ENCODE data around the gene SUSD6.
"Not testable (repeated sequence)": the region's sequence is repeated elsewhere in the genome, so short reads cannot be mapped to it uniquely, and the experiment has no call there.

Gene SUSD6

DNA sequence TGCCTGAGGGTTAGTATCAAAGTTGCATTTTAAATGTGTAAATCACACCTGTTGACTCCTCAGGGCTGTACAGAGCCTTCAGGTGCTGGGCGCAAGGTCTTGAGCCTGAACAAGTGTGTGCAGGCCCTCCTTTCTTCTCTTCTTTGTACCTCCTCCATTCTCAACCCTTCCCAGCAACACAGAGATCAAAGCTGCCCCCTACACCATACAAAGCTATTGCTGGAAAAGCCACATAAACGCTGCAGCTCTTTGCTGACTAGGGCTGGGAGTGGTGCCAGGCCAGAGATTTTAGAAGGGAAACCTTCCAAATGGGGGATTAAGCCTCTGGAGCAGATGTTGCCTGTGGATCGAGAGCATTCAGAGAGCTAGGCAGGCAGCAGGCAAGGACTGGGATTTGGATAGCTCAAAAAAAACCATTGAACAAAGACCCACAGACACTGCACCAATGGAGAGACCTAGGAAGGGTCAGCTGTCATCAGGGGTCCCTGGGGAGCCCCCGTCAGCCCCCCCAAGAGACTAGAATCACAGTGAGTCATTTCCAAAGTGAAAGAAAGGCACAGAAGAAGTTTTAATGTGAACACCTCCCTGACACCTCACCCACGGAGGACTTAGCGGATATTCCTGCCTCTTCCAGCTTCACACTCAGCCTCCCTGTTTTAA lies 18.2 kb upstream of the SUSD6 start:
- peak; percentile 74 for DNase-seq

DNA sequence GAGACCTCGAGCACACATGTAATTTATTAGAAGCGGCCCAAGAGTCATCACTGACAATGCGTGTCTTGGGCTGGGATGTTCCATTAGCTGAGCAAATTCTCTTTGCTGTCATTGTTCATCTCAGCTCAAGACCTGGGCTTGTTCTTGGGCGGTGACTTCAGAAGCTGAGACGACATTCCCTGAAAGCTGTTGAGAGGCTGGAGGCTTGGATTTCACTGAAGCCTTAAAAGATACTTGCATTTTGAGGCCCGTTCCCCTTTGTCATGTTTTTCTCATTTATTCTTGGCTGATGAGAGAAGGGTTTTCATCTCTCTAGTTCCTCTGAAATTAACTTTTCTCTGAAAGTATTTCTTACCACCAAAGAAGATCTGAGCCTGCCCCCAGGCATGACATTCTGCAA lies 16.6 kb upstream of the SUSD6 start:
- no peak for DNase-seq

DNA sequence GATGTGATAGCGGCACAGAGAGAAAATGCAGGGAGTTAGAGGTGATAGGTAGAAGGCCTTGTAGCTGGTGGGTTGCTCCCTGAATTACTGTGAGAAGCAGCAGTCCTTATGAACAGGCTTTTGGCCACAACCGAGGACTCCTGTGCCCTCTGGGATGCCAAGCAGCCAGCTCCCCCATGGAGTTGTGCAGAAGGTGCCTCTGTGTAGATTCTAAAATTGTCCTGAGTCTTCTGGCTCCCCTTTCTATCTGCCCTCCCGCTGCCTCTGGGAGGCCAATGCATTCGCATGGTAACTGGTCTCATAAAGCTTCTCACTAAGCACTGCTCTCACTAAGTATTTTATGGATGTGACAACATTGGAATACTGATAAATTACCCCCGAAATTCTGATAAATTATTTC lies 16.1 kb upstream of the SUSD6 start:
- no peak for DNase-seq

DNA sequence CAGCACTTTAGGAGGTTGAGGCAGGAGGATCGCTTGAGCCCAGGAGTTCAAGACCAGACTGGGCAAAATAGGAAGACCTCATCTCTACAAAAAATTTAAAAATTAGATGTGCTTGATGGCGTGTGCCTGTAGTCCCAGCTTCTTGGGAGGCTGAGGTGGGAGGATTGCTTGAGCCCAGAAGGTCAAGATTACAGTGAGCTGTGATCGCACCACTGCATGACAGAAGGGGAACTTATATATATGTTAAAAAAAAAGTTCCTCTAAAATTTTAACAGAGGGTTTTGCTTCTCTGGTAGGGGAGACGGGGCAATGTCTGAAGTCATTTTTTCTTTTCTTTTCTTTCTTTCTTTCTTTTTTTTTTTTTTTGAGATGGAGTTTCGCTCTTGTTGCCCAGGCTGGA lies 12.0 kb upstream of the SUSD6 start:
- DNase-seq = not testable (repeated sequence)

DNA sequence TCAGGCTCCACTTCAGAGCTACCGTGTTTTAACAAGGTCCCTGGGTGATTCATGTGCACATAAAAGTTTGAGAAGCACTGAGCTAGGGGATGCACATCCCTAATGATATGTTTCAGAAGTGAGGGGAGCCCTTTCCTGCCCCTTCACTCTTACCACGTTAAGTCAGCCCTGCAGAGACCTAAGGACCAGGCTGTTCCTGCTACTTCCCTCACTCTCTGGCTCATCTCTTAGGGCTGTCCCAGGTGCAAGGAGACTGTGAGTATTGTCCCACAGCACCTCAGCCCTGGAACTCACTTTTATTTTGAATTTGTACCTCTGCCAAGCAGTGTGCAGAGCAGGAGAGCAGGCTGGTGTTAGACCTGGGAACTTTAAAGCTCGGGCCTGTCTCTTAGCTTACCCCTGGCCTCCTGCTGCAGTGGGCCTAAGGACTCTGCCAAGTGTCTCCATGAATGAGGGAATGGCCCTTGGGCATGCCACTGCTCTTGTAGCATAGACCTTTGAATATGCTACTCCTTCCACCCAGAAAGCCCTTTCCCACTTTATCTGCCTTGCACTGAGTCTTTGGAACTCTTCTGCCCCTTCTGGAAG lies 11.0 kb upstream of the SUSD6 start:
- no peak for DNase-seq

DNA sequence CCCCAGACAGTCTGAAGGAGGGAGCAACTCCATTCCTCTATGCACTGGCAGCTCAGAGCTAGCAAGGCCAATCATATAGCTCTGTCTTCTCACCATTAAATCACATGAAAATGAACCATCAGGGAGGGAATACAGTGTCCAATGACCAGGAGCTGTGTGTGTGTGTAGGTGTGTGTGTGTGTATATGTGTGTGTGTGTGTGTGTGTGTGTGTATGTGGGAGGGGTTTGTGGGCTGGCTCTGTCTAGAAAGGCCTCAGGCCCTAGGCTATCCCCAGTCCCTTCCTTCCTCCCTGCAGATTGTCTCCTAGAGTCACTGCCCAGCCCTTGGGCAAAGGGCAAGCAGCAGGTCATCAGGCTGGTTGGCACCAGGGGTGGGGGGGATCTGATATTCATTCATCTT lies 5.7 kb upstream of the SUSD6 start:
- no peak for DNase-seq

DNA sequence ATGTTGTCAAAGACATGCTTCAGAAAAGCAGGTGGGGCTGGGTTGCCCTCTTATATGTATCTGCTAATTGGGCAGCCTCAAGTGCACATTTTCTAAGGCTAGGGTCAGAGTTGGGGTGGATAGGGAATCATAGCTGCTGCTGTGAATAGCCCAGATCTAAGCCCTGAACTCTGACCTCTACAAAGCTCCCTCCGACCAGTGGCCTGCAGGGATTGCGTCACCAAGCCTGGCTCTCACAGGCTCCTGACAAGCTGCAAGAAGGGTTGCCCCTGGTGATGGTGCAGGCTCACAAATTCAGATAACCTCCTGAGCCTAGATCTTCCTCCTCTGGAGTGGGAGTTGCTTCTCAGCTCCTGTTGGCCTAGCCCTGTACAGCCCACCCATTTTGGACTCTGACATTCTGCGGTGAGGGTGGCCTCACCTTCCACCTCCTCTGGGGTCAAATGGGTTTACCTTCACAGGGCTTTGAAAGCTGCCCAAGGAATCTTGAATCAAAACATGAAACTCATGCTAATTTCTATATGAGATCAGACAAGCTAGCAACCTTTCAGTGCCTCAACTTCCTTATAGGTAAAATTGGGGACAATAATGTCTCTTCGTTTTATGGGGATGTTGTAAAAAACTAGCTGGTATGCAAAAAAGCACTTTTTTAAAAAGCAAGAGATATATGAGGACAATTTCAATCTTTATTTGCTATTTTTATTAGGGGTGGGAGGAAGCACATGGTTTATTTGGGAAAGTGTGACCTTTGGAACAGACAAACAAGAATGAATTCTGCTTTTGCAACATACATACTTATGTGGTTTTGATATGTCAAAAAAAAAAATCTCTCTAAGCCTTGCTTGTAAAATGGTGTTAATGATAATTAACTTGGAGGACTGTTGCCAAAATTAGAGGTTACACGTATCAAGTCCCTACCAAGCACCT lies 4.9 kb upstream of the SUSD6 start:
- DNase-seq = no peak

DNA sequence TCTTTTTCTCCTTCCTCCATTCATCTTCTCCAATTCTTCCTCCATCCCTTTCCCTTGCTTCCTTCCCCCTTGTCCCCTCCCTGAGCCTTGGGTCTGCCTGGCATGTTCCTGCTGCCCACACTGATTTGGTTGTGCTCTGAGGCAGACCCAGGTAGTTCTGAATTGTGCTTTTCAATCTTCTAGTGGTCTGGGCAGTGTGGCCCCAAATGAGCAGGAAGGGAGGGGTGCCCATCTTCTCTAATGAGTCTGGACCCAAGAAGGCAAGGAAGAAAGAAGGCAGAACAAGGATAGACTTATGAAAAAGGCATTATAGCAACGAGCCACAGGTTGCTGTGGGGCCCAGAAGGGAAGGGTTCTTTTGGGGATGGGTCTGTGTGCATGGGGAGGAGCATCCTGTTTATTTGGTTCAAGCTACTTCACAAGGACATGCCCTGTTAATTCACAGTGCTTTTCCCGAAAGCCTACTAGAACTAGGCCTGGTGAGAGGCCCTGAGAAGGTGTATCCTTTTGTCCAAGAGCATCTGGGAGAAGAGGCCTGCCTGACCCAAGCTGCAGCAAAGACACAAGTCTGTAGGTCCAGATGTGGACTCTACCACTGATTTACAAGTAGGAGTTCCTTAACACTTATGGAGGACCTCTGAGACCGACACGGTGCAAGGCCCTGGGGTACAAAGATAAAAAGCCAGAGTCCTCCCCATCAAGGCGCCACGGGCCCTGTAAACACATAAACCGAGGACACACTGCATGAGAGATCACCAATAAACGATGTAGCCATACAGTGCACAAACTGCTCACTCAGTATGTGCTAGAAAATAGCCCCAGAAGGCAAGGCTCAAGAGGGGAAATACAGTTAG lies 1.1 kb upstream of the SUSD6 start:
- no peak for DNase-seq

DNA sequence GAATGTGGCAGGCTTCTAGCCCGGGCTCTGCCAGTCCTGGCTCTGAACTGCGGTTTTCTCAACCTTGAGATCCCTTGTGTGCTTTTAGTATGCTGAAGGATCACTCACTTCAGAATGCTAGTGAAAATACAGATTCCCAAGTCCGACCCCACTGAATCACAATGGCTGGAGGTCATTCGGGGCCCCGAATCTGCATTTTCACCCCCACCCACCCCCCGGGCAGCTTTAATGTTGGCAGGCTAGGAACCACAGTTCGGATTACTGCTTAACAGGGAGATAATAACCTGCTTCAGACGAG lies 573 bp upstream of the SUSD6 start:
- no peak for DNase-seq

DNA sequence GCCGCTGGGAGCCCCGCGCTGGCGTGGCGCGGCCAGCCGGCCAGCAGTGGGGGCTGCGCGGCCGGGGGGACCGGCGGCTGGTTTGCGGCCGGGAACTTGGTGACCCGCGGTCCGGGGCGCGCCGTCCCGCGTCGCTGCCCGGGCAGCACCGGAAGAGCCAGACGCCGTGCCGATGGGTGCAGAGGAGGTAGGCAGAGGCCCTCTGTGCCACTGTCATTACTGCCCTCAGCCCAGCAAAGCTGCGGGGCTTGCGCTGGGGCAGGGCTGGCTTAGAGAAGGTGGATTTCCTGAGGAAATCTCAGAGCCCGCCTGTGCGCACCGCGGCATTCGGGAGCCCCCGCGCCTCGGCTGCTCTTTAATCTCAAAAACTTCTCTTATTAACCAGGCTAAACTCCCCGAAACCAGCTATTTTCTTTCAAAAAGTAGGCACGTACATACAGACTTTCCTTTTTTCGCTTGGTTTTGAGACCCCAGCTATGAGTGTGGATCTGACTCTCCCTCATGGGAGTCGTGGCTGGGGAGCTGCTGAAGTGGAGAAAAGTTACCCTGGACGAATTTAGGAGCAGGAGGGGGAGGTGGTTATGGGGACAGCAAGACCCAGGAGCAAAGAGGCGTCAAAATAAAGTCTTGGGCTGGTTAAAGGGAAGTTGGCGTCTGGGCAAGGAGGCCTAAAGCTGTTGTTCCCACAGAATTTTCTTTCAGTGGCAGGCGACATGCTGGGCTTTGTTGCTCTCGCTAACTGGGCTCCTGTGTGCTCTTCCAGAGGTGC lies 802 bp downstream of the SUSD6 start:
- DNase-seq = no peak

DNA sequence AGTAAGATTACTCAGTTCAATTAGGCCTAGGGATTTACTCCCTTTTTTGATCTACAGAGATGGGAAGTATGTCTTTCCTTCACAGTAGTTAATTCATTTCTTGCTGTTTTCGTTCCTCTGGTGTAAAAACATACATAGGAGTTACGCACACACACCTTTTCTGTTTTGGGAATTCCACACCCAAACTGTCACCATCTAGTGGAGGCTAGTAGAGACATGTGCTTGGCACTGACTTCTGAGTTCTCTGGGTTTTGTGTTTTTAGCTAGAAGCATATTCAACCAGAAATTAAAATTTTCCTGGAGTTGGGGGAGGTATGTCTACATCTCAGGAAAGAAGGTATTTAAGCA lies 1.4 kb downstream of the SUSD6 start:
- DNase-seq = no peak

DNA sequence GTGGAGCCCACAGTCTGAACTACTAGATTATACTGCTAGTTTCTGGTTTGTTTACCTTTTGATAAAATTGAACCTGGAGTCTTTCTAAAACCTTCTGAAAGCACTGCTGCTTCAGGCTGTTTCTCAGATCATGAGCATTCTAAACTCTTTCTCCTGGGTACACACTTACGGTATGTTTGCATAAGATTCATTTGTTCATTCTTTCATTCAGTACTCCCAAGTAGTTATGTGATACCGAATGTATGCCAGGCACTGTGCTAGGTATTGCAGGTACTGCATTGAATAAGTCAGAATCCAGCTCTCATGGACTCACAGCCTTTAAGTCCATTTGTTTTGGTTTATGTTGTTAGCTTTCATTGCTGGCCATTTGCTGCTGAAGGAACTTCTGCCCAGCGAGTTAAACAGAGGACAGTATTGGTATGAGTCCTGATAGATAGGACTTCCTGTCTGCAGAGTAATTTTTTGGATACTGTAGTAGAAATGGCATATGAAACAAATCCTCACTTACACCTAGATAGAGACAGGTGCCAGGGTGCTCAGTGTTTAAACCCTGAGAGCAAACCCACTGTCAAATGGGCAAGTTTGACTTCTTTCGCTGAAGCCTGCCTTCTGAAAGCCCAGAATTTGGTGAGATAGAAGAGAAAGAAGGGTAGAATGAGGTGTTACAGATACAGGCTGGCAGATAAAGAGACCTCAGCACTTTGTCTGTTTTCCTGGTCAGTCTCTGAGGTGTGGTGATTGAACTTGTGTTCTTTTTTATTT lies 2.1 kb downstream of the SUSD6 start:
- DNase-seq = no peak

DNA sequence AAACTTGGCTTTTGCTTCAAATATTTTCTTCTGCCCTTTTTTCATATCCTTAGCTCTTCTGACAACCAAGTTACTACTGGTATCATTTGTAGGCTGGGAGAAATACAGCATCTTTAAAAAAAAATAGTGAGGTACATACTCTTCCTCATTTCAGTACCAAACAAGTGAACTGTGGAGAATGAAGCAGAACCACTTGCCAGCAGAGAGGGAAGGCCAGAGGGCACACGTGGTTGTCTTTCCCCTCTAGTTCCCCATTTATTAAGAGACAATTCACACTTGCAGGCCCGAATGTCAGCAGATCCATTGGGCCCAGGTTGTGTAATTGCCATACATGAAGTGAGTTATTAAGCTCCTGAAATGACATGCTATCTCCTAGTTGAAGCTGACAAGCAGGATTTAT lies 3.2 kb downstream of the SUSD6 start:
- no peak for DNase-seq

DNA sequence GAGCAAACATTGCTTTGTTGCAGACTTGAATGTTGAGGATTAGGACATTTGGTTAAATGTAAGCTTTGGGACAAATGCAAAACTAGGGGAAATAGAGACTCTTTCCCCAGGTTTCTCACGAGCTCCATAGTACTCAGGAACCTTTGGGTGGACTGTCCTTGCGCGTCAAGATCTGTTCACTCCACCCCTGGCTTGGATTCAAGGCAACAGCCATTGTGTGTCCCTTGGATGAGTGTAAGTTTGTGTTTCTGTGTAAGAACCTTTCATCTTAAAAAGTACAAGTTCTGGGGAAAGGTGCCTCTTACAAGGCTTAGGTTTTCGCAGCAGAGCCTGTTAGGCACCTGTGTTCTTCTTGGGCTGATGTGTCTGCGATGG lies 3.7 kb downstream of the SUSD6 start:
- DNase-seq = no peak

DNA sequence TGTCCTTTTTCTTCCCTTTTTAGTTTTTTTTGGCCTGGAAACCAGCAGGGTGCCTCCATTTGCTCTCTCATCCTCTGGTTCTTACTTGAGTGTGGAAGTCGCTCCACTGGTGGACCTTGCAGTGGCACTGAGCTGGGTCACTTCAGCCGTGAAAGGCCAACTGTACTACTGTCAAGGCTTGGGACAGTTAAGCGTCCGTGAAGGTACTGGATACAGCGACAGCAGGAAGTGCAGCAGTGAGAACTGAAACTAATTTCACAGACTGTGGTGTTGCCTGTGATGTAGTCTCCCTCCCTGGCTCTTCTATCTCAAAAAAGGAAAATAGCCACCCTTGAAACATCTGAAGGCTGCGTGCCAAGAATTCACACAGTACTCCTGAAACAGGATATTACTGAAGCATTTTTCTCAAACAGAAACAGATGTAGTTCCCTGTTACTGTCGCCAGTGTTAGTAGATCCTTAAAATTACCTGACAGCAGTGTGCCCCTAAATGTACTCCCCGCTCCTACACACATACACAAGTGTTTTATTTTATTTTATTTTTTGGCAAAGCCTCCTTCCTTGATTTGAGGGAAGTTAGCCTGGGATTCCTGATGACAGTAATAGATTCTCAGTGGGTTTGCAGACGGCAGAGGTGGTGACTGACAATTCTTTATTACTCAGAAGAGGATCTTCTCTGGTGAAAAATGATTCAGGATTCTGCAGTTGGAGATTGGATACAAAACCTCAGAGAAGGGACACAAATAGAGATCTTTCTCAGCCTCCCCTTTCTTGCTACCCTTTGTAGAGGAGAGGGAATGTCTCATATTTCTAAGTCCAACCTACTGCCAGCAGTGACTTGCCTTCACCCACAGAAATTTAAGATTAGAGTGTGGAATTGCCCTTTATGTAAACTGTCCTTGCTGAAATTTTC lies 4.4 kb downstream of the SUSD6 start:
- DNase-seq = peak; percentile 41

DNA sequence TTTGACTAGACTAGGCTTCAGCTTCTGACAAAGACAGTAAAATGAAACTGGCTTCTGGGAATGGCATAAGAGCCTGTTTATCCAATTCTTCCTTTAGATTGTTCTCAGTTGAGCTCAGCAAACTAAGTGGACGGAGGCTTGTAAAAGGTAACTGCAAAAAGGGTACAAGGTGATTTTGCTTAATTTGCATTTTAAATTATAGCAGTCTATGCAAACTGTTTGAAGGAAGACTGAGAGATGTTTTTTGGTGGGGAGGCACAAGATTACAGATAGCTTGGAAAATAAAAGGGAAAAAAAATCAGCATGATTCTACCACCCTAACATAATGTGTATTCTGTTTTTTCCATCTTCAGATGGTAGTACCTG lies 5.0 kb downstream of the SUSD6 start:
- DNase-seq = no peak

DNA sequence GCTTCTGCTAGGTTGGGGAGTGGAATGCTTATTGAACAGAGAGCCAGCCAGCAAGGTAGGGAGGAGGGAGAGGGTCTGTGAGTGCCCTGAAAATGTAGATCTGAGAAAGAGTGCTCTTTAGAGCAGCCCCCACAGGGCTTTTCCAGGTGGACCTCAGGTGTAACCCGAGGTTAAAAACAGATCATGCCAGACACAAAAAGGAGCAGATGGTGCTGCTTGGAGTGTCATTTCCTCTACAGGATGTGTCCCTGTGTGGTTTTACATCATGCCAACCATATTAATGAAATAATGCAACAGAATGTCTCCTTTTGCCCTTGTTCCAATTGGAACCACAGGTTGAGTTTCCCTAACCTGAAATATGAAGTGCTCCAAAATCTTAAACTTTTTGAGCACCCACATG lies 6.4 kb downstream of the SUSD6 start:
- no peak for DNase-seq

DNA sequence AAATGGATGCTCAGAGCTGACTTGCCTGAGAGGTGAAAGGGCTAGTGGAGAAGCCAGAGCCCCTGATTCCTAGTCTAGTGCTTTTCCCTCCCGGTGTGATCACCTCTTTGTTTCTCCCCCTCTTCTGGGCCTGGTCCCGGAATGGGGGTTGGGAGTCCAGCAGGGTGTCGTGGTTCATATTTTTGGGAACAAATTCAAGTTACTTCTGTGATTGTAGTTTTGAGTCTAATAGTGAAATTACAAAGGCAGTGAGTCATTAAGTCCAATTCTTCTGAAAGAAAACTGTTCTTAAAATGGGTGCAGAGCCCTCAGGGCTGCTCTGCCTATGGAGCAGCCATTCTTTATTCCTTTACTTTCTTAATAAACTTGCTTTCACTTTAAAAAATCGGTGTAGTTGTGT lies 7.6 kb downstream of the SUSD6 start:
- no peak for DNase-seq

DNA sequence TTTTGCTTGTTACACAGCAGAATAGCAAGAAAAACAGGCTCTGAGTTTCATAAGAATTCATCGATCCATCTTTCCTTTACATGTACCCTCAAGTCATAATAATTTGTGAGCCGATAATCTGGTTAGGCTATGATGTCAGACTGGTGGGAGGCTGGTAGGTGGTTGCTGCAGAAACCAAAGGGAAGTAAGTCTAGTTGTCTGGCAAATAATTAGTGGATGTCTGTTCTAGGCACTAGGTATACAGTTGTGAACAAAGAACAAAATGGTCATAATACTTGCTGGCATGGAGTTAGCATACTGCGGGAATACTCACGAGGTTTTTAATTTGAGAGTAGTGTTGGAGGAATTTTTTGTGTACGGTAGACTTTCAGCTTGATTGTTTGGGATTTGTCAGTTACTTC lies 8.8 kb downstream of the SUSD6 start:
- no peak for DNase-seq

DNA sequence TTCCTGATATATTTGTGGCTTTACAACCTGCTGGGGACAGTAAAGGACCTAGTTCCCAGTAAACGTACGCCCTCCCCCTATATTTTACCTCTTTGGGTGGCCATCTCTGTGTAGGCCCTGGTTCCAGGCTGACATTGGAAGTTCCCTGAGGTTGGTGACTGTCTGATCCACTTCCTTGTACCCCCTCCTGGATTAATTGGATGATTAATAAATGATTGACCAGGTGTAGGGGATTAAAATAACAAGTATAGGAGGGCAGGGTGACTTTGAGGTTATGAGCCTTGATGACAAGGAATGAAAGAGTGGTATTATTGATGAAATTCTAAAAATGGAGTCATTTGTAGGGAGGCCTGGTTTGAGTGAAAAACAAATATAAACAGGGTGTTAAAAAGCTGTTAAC lies 9.6 kb downstream of the SUSD6 start:
- no peak for DNase-seq

DNA sequence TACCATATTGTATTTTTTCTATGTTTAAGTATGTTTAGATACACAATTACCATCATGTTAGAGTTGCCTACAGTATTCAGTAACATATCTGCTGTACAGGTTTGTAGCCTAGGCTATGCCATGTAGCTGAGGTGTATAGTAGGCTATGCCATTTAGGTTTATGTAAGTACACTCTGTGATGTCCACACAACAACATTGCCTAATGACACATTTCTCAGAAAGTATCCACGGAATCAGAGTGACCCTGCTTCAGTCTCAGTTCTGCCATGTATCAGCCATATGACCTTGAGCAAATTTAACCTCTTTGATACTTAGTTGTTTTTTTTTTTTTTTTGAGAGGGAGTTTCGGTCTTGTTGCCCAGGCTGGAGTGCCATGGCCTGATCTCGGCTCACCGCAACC lies 12.7 kb downstream of the SUSD6 start:
- DNase-seq = no peak
